ENCODE results near the gene PMCH. TPM values are rescaled to one million over a fixed set of nuclear protein-coding genes. Genes with fewer than 3 reads are reported as not detected.

PMCH gene, protein sequence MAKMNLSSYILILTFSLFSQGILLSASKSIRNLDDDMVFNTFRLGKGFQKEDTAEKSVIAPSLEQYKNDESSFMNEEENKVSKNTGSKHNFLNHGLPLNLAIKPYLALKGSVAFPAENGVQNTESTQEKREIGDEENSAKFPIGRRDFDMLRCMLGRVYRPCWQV
- not detected for total RNA-seq

DNA sequence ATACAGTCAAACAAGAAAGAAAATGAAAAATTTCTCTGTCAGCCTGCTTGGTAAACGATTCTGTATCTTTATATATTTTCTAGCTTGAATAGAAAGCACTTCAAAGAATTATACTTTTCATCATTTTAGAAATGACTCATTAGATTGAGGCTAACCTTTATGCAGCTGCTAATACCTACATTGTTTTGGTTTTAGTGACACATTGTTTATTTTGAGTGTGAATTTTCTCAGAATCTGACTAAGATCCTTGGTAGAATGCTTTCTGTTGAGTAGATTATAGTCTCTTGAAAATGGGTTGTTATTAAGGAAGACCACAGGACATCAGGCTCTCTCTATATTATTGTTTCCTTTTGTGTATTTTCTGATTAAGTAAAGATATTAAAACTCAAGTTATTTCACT, at the start of gene PMCH:
Gene PMCH, minus strand, starts transcription at position 45 of the 400 bp plus-strand sequence. CDS start 63 bp downstream, outside the sequence.

Small RNAs within 50 kb of the gene (small RNA-seq; reads per million reads assigned to genes)
- gene RN7SL793P (ENCODE audit: low replicate concordance) = not detected

Other genes with a start within 250 kb of the PMCH start
- 52.6 TPM for gene WASHC3, start 135.8 kb downstream of the PMCH start, total RNA-seq
- 6.9 TPM for gene NUP37, start 77.7 kb downstream of the PMCH start, total RNA-seq
- 7.8 TPM for gene PARPBP, start 77.7 kb downstream of the PMCH start, total RNA-seq